HepG2 (cell line): ENCODE data around the gene GRIK3. TPM values are rescaled to one million over a fixed set of nuclear protein-coding genes. Genes with fewer than 3 reads are reported as not detected.
A peak's percentile ranks its signal among the peaks of the same experiment; 100 is the strongest.

Experiments used
- ATAC-seq: fragments of 200-7000 bp; cut with Tn5 transposase; 3 replicates; pipeline ENCODE4 v1.9.1; 2020; ENCODE audit warnings: mild to moderate bottlenecking, moderate library complexity
- BruUV-seq: library from RNA; stranded (reverse); fragments of 400-500 nt; replicated peaks from 2 replicates; lab custom pipeline; 2021; lab: Mats Ljungman, UMichigan
- CTCF ChIA-PET: fragments of 300-600 bp; formaldehyde crosslinking; extraction: SDS; loops from one replicate; lab custom pipeline; 2021; ENCODE audit warnings: low total read pairs, inconsistent platforms, low intra/inter-chr PET ratio; lab: Yijun Ruan, JAX
- POLR2A ChIA-PET: fragments of 350-600 bp; sonication (Branson Sonifier 250); formaldehyde crosslinking; loops from one replicate; lab custom pipeline; 2020; ENCODE audit warnings: antibody characterized with exemption, inconsistent platforms; lab: Yijun Ruan, JAX
- DNase-seq: peaks from one replicate; pipeline ENCODE4 v3.0.0-alpha.2; 2015; ENCODE audit warnings: low spot score
- FAIRE-seq: peaks from 3 replicates; lab custom pipeline; 2011; peaks lifted over from hg19 to GRCh38; lab: Jason Lieb, UNC
- H2AFZ ChIP-seq: one replicate; pipeline ENCODE4 v1.6.1; 2011; ENCODE audit warnings: low read length, inconsistent platforms
- H3K27ac ChIP-seq: fragments of 300-600 bp; 3 replicates; pipeline ENCODE4 v1.8.0; 2011; ENCODE audit warnings: mixed run types, mild to moderate bottlenecking, mixed read lengths, low read length, inconsistent platforms; ENCODE audit not compliant: insufficient read depth; ENCODE audit errors: extremely low read length
- H3K27me3 ChIP-seq, 2 experiments: fragments of 200-600 bp in 1 of 2; 2 replicates in 1 of 2; 3 replicates in 1 of 2; pipeline versions ENCODE4 v1.6.0 to v1.8.0; 2011; ENCODE audit warnings: low read length in 2 of 2, mild to moderate bottlenecking in 2 of 2, moderate library complexity in 2 of 2, inconsistent platforms in 1 of 2; ENCODE audit not compliant: insufficient read depth in 2 of 2, control insufficient read depth in 1 of 2
- H3K36me3 ChIP-seq, 2 experiments: fragments of 200-600 bp in 1 of 2; replicated peaks in 1 of 2; 2 replicates in 1 of 2; 3 replicates in 1 of 2; pipeline versions ENCODE4 v1.5.1 to v1.8.0; 2011; ENCODE audit warnings: low read length in 2 of 2, inconsistent platforms in 1 of 2; ENCODE audit not compliant: insufficient read depth in 2 of 2, control insufficient read depth in 1 of 2
- H3K4me1 ChIP-seq: 2 replicates; pipeline ENCODE4 v1.5.1; 2012; ENCODE audit warnings: low read length, inconsistent platforms; ENCODE audit not compliant: insufficient read depth
- H3K4me2 ChIP-seq: 2 replicates; pipeline ENCODE4 v1.6.0; 2011; ENCODE audit warnings: low read depth, low read length, inconsistent platforms
- H3K4me3 ChIP-seq, 3 experiments: fragments of 200-600 bp in 1 of 3; sonication (generic), shearing (Covaris generic) in 1 of 3; replicated peaks in 1 of 3; 2 replicates each; pipeline ENCODE4 v1.5.1; 2011 to 2016; ENCODE audit warnings: low read length in 3 of 3, inconsistent platforms in 2 of 3, low read depth in 2 of 3, mild to moderate bottlenecking in 2 of 3, control low read depth in 1 of 3, mixed read lengths in 1 of 3; ENCODE audit not compliant: insufficient read depth in 1 of 3
- H3K79me2 ChIP-seq: one replicate; pipeline ENCODE4 v1.6.1; 2011; ENCODE audit warnings: low read length, inconsistent platforms; ENCODE audit not compliant: insufficient read depth
- H3K9ac ChIP-seq: 2 replicates; pipeline ENCODE4 v1.6.0; 2011; ENCODE audit warnings: mild to moderate bottlenecking, low read depth, low read length, inconsistent platforms; ENCODE audit not compliant: insufficient read depth
- H3K9me3 ChIP-seq: 2 replicates; pipeline ENCODE4 v1.5.1; 2012; ENCODE audit warnings: mild to moderate bottlenecking, low read length
- H4K20me1 ChIP-seq: 2 replicates; pipeline ENCODE4 v1.6.0; 2011; ENCODE audit warnings: inconsistent platforms, mild to moderate bottlenecking, low read length, moderate library complexity; ENCODE audit not compliant: insufficient read depth
- CREM ChIP-seq, 2 experiments: sonication (generic) in 1 of 2; formaldehyde crosslinking in 1 of 2; IDR thresholded peaks; 2 replicates each; pipeline versions ENCODE4 v1.4.0 to v1.6.1; 2016 to 2020; ENCODE audit warnings: antibody characterized with exemption in 1 of 2, mild to moderate bottlenecking in 1 of 2, missing genetic modification reagents in 1 of 2
- HMG20A ChIP-seq: IDR thresholded peaks from 2 replicates; pipeline ENCODE4 v1.6.1; 2016; ENCODE audit warnings: borderline replicate concordance
- HOXA5 ChIP-seq: sonication (generic); formaldehyde crosslinking; IDR thresholded peaks from 2 replicates; pipeline ENCODE4 v1.4.0; 2020; ENCODE audit warnings: missing genetic modification reagents
- JUNB ChIP-seq: sonication (generic); formaldehyde crosslinking; IDR thresholded peaks from 2 replicates; pipeline ENCODE4 v1.8.0; 2022; ENCODE audit warnings: missing genetic modification reagents, mild to moderate bottlenecking, borderline replicate concordance
- MTF1 ChIP-seq: sonication (generic); formaldehyde crosslinking; IDR thresholded peaks from 2 replicates; pipeline ENCODE4 v1.5.0; 2020; ENCODE audit warnings: missing genetic modification reagents
- PRDM4 ChIP-seq: sonication (generic); formaldehyde crosslinking; IDR thresholded peaks from 2 replicates; pipeline ENCODE4 v1.9.0; 2021; ENCODE audit warnings: missing genetic modification reagents, borderline replicate concordance
- TRIM24 ChIP-seq: sonication (generic); formaldehyde crosslinking; IDR thresholded peaks from 2 replicates; pipeline ENCODE4 v1.8.0; 2022; ENCODE audit warnings: mild to moderate bottlenecking, missing genetic modification reagents
- ZNF251 ChIP-seq: sonication (generic); formaldehyde crosslinking; IDR thresholded peaks from 2 replicates; pipeline ENCODE4 v1.9.0; 2021; ENCODE audit warnings: mild to moderate bottlenecking, missing genetic modification reagents
- ZNF557 ChIP-seq: sonication (generic); formaldehyde crosslinking; IDR thresholded peaks from 2 replicates; pipeline ENCODE4 v1.4.0; 2020; ENCODE audit warnings: missing genetic modification reagents
- ZNF761 ChIP-seq: sonication (generic); formaldehyde crosslinking; conservative IDR thresholded peaks from 2 replicates; pipeline ENCODE4 v1.4.0; 2020; ENCODE audit warnings: mild to moderate bottlenecking, missing genetic modification reagents
- ZSCAN9 ChIP-seq: IDR thresholded peaks from 2 replicates; pipeline ENCODE4 v1.6.1; 2016; ENCODE audit warnings: borderline replicate concordance
- WGBS: methylation state at CpG from one replicate; pipeline ENCODE4 v1.1.6; 2017; ENCODE audit warnings: low lambda C conversion rate; 5-methylcytosine and 5-hydroxymethylcytosine counted together
- in situ Hi-C: cut with HindIII; loops from 2 replicates; pipeline ENCODE4 v1.10.0; 2017; ENCODE audit warnings: low pct_unique_long_range_greater_than_20kb; ENCODE audit not compliant: extremely low pct_ligation_motif_present
- intact Hi-C: fragments of 100-400 bp; cut with micrococcal nuclease; formaldehyde crosslinking; loops from one replicate; pipeline ENCODE4 v1.10.0; 2022; ENCODE audit not compliant: unreplicated experiment
- polyA plus RNA-seq, 8 experiments: library from polyadenylated mRNA; depleted of rRNA in 3 of 8; stranded (reverse) in 7 of 8; unstranded in 1 of 8; fragments of >200 nt; fragmentation: Illumina TruSeq in 4 of 8; extraction: Trizol in 4 of 8; gene quantifications; 2 replicates each; pipeline versions ENCODE4 v1.2.1 to v1.2.3, GENCODE V29; 2011 to 2016; ENCODE audit warnings: low read depth in 4 of 8, missing spikeins in 1 of 8, mixed read lengths in 1 of 8; ENCODE audit not compliant: insufficient read depth in 1 of 8
- total RNA-seq, 5 experiments: library from RNA; depleted of rRNA; stranded (reverse); fragments of >200 nt; fragmentation: Illumina TruSeq; extraction: Trizol; gene quantifications; 2 replicates each; pipeline ENCODE4 v1.2.3, GENCODE V29; 2016; ENCODE audit warnings: low read depth in 1 of 5
- TF ChIP-seq, protein P1 (sequence below): sonication (generic); formaldehyde crosslinking; IDR thresholded peaks from 2 replicates; pipeline ENCODE4 v1.4.0; 2020; ENCODE audit warnings: mild to moderate bottlenecking, low read depth, missing genetic modification reagents

GRIK3 gene
- total and polyA plus RNA-seq, 2 of the 13 experiments (the other 11 are each of a cell fraction or from before 2014, with no cell fraction given), result not detected

- no peak for TF ChIP-seq ZNF761 (CRISPR knock-in tag)
- 0 out of 2 replicates have a peak, but pooled peaks have one; percentile 52 for TF ChIP-seq HOXA5 (CRISPR knock-in tag)
- 0 out of 2 replicates have a peak, but pooled peaks have one; percentile 31 for TF ChIP-seq ZSCAN9
- 0 out of 2 replicates have a peak, but pooled peaks have one; percentile 19 for TF ChIP-seq JUNB (CRISPR knock-in tag)
- 0 out of 2 replicates have a peak, but pooled peaks have one; percentile 28 for TF ChIP-seq ZNF557 (CRISPR knock-in tag)
- TF ChIP-seq, all 625 proteins: peak for 23
These were observed 68.1 kb downstream of the GRIK3 start (continued) for GRCh38 chr1:36966242-36966641.

- no TSS peak for BruUV-seq
- WGBS, result 12% methylated on average over 9 of the region's 11 CpGs
These were observed 68.8 kb downstream of the GRIK3 start for GRCh38 chr1:36965275-36966159.

More at GRCh38 chr1:36965275-36966159, 68.8 kb downstream of the GRIK3 start:
- Histone ChIP-seq H3K27ac (no peak overlapping the region), H3K9me3 (no peaks in the 10 kb centered on the region), H2AFZ (no peak overlapping the region), H3K36me3 (no peaks in the 10 kb centered on the region), H3K9ac (no peak overlapping the region), H4K20me1 (0 out of 2 replicates have a peak, but pooled peaks cover 2% of the 10 kb centered on the region), H3K4me1 (no peaks in the 10 kb centered on the region), H3K79me2 (no peaks in the 10 kb centered on the region), H3K27me3 (peaks cover 0 to 2% of the 10 kb centered on the region in 2 experiments; a peak in 2 of 5 replicates), H3K4me2 (no peak overlapping the region), H3K4me3 (no peak overlapping the region)
- FAIRE-seq (no peak), DNase-seq (no peak), ATAC-seq (no peak)
- intact Hi-C loops (no loop called here), in situ Hi-C loops (no loop called here)
- CTCF ChIA-PET, result no interaction called here
- TF ChIP-seq CREM (IDR thresholded peaks at IDR 0.05), result no peak
- no peak for TF ChIP-seq CREM (CRISPR knock-in tag; IDR thresholded peaks at IDR 0.05)
- TF ChIP-seq TRIM24 (CRISPR knock-in tag), result no peak
- TF ChIP-seq ZNF251 (CRISPR knock-in tag), result no peak
- TF ChIP-seq HMG20A (CRISPR knock-in tag), result no peak
- no peak for TF ChIP-seq PRDM4
- TF ChIP-seq MTF1 (CRISPR knock-in tag), result no peak
- TF ChIP-seq, protein P1, sequence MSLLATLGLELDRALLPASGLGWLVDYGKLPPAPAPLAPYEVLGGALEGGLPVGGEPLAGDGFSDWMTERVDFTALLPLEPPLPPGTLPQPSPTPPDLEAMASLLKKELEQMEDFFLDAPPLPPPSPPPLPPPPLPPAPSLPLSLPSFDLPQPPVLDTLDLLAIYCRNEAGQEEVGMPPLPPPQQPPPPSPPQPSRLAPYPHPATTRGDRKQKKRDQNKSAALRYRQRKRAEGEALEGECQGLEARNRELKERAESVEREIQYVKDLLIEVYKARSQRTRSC, result no peak
- POLR2A ChIA-PET, result no interaction called here
